Caco-2 (cell line): ENCODE results near the gene GPC5. TPM values are rescaled to one million over a fixed set of nuclear protein-coding genes. Genes with fewer than 3 reads are reported as not detected.
A peak's percentile ranks its signal among the peaks of the same experiment; 100 is the strongest.

Experiments
- BruUV-seq: library from RNA; stranded (reverse); fragments of 400-500 nt; replicated peaks from 2 replicates; lab custom pipeline; 2021; lab: Mats Ljungman, UMichigan
- CTCF ChIA-PET: fragments of 300-600 bp; sonication (Branson Sonifier 250); formaldehyde crosslinking; loops from one replicate; lab custom pipeline; 2022; ENCODE audit warnings: antibody characterized with exemption; lab: Charles Lee
- POLR2A ChIA-PET: fragments of 300-600 bp; sonication (Branson Sonifier 250); formaldehyde crosslinking; loops from one replicate; lab custom pipeline; 2022; ENCODE audit warnings: antibody characterized with exemption; lab: Charles Lee
- DNase-seq, 2 experiments: peaks; one replicate each; pipeline versions ENCODE4 v3.0.0 to v3.0.0-alpha.2; 2020 to 2022
- H3K27me3 ChIP-seq: replicated peaks from 2 replicates; pipeline ENCODE4 v1.6.0; 2011; ENCODE audit warnings: low read length; ENCODE audit not compliant: control insufficient read depth, insufficient read depth
- H3K36me3 ChIP-seq: 2 replicates; pipeline ENCODE4 v1.5.1; 2011; ENCODE audit warnings: low read length; ENCODE audit not compliant: control insufficient read depth, insufficient read depth
- H3K4me1 ChIP-seq: fragments of 250-450 bp; sonication (Bioruptor Pico); 2 replicates; pipeline ENCODE4 v1.5.1; 2020; ENCODE audit warnings: mild to moderate bottlenecking
- H3K4me3 ChIP-seq: 2 replicates; pipeline ENCODE4 v1.5.1; 2011; ENCODE audit warnings: low read depth, mild to moderate bottlenecking, control low read depth, low read length
- H3K9me3 ChIP-seq: fragments of 250-450 bp; sonication (Bioruptor Pico); 2 replicates; pipeline ENCODE4 v1.5.1; 2020; ENCODE audit warnings: mild to moderate bottlenecking, moderate library complexity
- H3K27ac Mint-ChIP-seq: one replicate; pipeline ENCODE4 v1.8.0; 2022; ENCODE audit warnings: mixed read lengths; ENCODE audit not compliant: unreplicated experiment
- H3K27me3 Mint-ChIP-seq: one replicate; pipeline ENCODE4 v1.8.0; 2022; ENCODE audit warnings: mixed read lengths; ENCODE audit not compliant: insufficient read depth, unreplicated experiment
- H3K36me3 Mint-ChIP-seq: one replicate; pipeline ENCODE4 v1.8.0; 2022; ENCODE audit warnings: mild to moderate bottlenecking, mixed read lengths; ENCODE audit not compliant: insufficient read depth, unreplicated experiment
- H3K4me1 Mint-ChIP-seq: one replicate; pipeline ENCODE4 v1.8.0; 2022; ENCODE audit warnings: low read depth, mixed read lengths; ENCODE audit not compliant: unreplicated experiment
- H3K4me3 Mint-ChIP-seq: one replicate; pipeline ENCODE4 v1.8.0; 2022; ENCODE audit warnings: mild to moderate bottlenecking, moderate library complexity, mixed read lengths; ENCODE audit not compliant: unreplicated experiment
- H3K9me3 Mint-ChIP-seq: one replicate; pipeline ENCODE4 v1.8.0; 2022; ENCODE audit warnings: mixed read lengths; ENCODE audit not compliant: unreplicated experiment
- intact Hi-C: fragments of 100-400 bp; cut with micrococcal nuclease; formaldehyde crosslinking; loops from one replicate; pipeline ENCODE4 v1.10.0; 2022; ENCODE audit not compliant: unreplicated experiment
- total RNA-seq: library from RNA; stranded (reverse); gene quantifications from 2 replicates; pipeline ENCODE4 v1.2.3, GENCODE V29; 2022
- TF ChIP-seq, protein P1 (sequence below), 2 experiments: fragments of 200-600 bp in 1 of 2; IDR thresholded peaks; 1 replicate in 1 of 2; 2 replicates in 1 of 2; pipeline versions ENCODE4 v1.5.1 to v1.8.0; 2011 to 2022; ENCODE audit warnings: antibody characterized with exemption in 1 of 2, control low read depth in 1 of 2, inconsistent platforms in 1 of 2, low read depth in 1 of 2, low read length in 1 of 2, mild to moderate bottlenecking in 1 of 2, moderate library complexity in 1 of 2; ENCODE audit not compliant: insufficient read depth in 1 of 2, severe bottlenecking in 1 of 2, unreplicated experiment in 1 of 2

GPC5 gene
- total RNA-seq, 1 experiment from 2014 or later = 4.1 TPM

DNA sequence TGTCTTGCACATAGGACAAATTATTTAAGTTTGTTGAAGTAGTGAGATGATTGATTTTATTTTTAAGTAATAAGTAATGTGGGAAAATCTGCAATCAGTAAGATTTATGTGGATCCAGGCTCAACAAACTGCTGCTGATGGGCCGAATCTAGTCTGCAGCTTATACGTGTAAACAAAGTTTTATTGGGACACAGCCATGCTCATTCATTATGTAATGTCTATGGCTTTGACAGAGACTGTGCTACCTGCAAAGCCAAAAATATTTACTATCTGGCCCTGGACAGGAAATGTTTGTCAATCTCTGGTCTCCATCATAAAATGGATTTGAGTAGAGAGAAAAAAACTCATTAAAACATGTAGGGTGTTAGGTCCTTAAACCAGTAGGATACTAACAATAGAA lies 728.0 kb downstream of the GPC5 start:
- DNase-seq = no peak
- no peak overlapping the region for H3K4me3 Mint-ChIP-seq
- H3K4me1 ChIP-seq = no peaks in the 10 kb centered on the region
- no peak overlapping the region for H3K4me3 ChIP-seq
- no peaks in the 10 kb centered on the region for H3K27me3 Mint-ChIP-seq
- H3K27me3 ChIP-seq = no peaks in the 10 kb centered on the region
- BruUV-seq = no TSS peak
- no peaks in the 10 kb centered on the region for H3K36me3 ChIP-seq
- ChIA-PET POLR2A (no interaction called here), CTCF (no interaction called here)
- no peaks in the 10 kb centered on the region for H3K4me1 Mint-ChIP-seq
- TF ChIP-seq, protein P1, sequence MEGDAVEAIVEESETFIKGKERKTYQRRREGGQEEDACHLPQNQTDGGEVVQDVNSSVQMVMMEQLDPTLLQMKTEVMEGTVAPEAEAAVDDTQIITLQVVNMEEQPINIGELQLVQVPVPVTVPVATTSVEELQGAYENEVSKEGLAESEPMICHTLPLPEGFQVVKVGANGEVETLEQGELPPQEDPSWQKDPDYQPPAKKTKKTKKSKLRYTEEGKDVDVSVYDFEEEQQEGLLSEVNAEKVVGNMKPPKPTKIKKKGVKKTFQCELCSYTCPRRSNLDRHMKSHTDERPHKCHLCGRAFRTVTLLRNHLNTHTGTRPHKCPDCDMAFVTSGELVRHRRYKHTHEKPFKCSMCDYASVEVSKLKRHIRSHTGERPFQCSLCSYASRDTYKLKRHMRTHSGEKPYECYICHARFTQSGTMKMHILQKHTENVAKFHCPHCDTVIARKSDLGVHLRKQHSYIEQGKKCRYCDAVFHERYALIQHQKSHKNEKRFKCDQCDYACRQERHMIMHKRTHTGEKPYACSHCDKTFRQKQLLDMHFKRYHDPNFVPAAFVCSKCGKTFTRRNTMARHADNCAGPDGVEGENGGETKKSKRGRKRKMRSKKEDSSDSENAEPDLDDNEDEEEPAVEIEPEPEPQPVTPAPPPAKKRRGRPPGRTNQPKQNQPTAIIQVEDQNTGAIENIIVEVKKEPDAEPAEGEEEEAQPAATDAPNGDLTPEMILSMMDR (IDR thresholded peaks at IDR 0.05; ENCODE audit: insufficient read depth in 1 of 2, low read depth in 1 of 2, low read length in 1 of 2, severe bottlenecking in 1 of 2, unreplicated experiment in 1 of 2) = no peak
- H3K36me3 Mint-ChIP-seq = no peaks in the 10 kb centered on the region
- no peaks in the 10 kb centered on the region for H3K9me3 ChIP-seq
- intact Hi-C loops = no loop called here
- peak overlapping the region; percentile 0 for H3K27ac Mint-ChIP-seq
- H3K9me3 Mint-ChIP-seq = no peaks in the 10 kb centered on the region

DNA sequence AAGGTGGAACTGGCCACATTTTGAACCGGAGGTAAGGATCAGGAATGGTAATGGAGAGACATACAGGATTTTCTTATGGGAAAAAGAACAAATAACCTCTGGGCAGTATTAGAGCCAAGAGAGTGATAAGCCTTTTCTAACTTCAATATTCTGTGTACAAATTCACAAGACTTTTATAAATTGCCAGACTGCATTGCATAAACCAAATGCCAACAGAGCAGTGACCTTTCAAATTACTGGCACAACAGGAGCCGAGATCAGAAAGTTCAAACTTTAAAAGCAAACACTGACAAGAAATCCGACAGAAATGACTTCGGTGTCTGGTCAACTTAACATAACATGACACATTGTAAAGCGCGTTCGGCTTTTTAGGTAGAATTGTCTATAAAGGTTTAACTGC lies 737.1 kb downstream of the GPC5 start:
- CTCF ChIA-PET = no interaction called here
- Histone ChIP-seq H3K9me3 (no peaks in the 10 kb centered on the region), H3K4me1 (no peaks in the 10 kb centered on the region), H3K4me3 (no peak overlapping the region), H3K36me3 (no peaks in the 10 kb centered on the region), H3K27me3 (no peaks in the 10 kb centered on the region)
- intact Hi-C loops = loop anchor here (2.0 kb wide), 1 partner anchor 15 kb away; no protein-coding TSS in a partner anchor
- peak overlapping the region; percentile 20 for H3K27ac Mint-ChIP-seq
- H3K4me3 Mint-ChIP-seq = no peak overlapping the region
- no peak for DNase-seq
- H3K4me1 Mint-ChIP-seq = peaks cover 11% of the 10 kb centered on the region
- TF ChIP-seq, protein P1 (IDR thresholded peaks at IDR 0.05; ENCODE audit: insufficient read depth in 1 of 2, low read depth in 1 of 2, low read length in 1 of 2, severe bottlenecking in 1 of 2, unreplicated experiment in 1 of 2) = no peak
- no peaks in the 10 kb centered on the region for H3K36me3 Mint-ChIP-seq
- peaks cover 9% of the 10 kb centered on the region for H3K9me3 Mint-ChIP-seq
- BruUV-seq = no TSS peak
- no peaks in the 10 kb centered on the region for H3K27me3 Mint-ChIP-seq
- POLR2A ChIA-PET = no interaction called here

DNA sequence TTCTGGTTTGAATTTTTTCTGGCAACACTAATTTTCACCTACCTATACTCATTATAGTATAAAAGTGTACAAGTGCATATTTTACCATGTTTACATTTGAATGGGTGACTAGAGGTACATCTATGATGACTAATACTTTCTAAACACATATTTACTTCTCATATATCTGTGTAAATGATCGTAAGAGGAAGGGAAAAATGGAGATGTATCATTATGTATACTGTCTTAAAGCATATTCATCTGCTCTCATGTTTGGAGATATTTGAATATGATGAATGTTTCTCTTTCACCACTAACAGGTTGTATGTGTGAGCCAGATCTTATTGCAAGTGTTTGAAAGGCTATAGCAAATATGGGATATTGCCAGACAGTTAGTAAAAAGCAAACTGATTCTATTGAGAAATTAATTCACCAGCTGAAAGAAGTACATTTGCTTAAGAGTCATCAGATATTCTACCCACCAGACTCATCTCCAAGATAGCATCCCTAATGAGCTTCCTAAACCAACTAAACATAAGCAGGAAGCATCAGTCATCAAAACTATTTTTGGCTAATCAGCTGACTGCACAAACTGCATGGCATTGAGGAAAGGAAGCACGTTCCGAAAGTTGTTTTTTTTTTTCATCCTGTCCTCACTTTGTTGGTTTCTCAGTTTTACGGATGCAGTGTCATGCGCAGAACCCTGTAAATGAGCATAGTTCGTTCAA lies 738.2 kb downstream of the GPC5 start:
- H3K27ac Mint-ChIP-seq = no peak overlapping the region
- TF ChIP-seq, protein P1 (IDR thresholded peaks at IDR 0.05; ENCODE audit: insufficient read depth in 1 of 2, low read depth in 1 of 2, low read length in 1 of 2, severe bottlenecking in 1 of 2, unreplicated experiment in 1 of 2) = no peak
- intact Hi-C loops = no loop called here
- no peaks in the 10 kb centered on the region for H3K36me3 ChIP-seq
- no peaks in the 10 kb centered on the region for H3K27me3 ChIP-seq
- no peak overlapping the region for H3K4me3 Mint-ChIP-seq
- H3K27me3 Mint-ChIP-seq = no peaks in the 10 kb centered on the region
- no peak for DNase-seq
- ChIA-PET POLR2A (no interaction called here), CTCF (no interaction called here)
- H3K4me1 Mint-ChIP-seq = peaks cover 11% of the 10 kb centered on the region
- no peak overlapping the region for H3K4me3 ChIP-seq
- no peaks in the 10 kb centered on the region for H3K4me1 ChIP-seq
- BruUV-seq = no TSS peak
- H3K9me3 Mint-ChIP-seq = peaks cover 9% of the 10 kb centered on the region
- H3K36me3 Mint-ChIP-seq = no peaks in the 10 kb centered on the region
- H3K9me3 ChIP-seq = no peaks in the 10 kb centered on the region
